Measurements from ENCODE around the gene MOGAT2. TPM values are rescaled to one million over a fixed set of nuclear protein-coding genes. Genes with fewer than 3 reads are reported as not detected.

The MOGAT2 gene
- total and polyA plus RNA-seq, 2 donors (not counting 1 experiment from before 2014, with no cell fraction given) = not detected

- TF ChIP-seq EZH2 (IDR thresholded peaks at IDR 0.05; ENCODE audit: low read length, missing control alignments) = no peak
- no peak for TF ChIP-seq CTCF (conservative IDR thresholded peaks at IDR 0.05 in 1 of 2, IDR thresholded peaks at IDR 0.05 in 1 of 2; ENCODE audit: low read depth in 1 of 2, low read length in 2 of 2)
- H3K9ac ChIP-seq (ENCODE audit: insufficient read depth, low read length) = no peak overlapping the region
- H3K27ac ChIP-seq (ENCODE audit: insufficient read depth, low read length) = no peak overlapping the region
- H3K4me3 ChIP-seq (replicated peaks in 1 of 4; ENCODE audit: control extremely low read depth in 1 of 4, insufficient read depth in 1 of 4, low read depth in 3 of 4, low read length in 4 of 4) = no peak overlapping the region
- H2AFZ ChIP-seq (ENCODE audit: low read length) = no peak overlapping the region
- H3K27me3 ChIP-seq (ENCODE audit: control insufficient read depth, insufficient read depth, low read length) = peaks cover 6% of the 10 kb centered on the region
- H3K9me3 ChIP-seq (ENCODE audit: control insufficient read depth, insufficient read depth, low read depth, low read length) = no peaks in the 10 kb centered on the region
- no peaks in the 10 kb centered on the region for H3K36me3 ChIP-seq (ENCODE audit: control insufficient read depth, insufficient read depth, low read length)
- H4K20me1 ChIP-seq (ENCODE audit: control insufficient read depth, extremely low read depth, insufficient read depth, low read length) = no peaks in the 10 kb centered on the region
- no peaks in the 10 kb centered on the region for H3K79me2 ChIP-seq (ENCODE audit: control insufficient read depth, insufficient read depth, low read length)
- H3K4me2 ChIP-seq (ENCODE audit: extremely low read depth, insufficient read depth, low read length) = no peak overlapping the region
- no peak for DNase-seq (ENCODE audit: low read depth in 2 of 2)
- no peaks in the 10 kb centered on the region for H3K4me1 ChIP-seq (ENCODE audit: control insufficient read depth, extremely low read depth, insufficient read depth, low read length)
Observed at GRCh38 chr11:75700940-75701339, 16.7 kb upstream of the MOGAT2 start.

GRCh38 chr11:75703695-75704237, 13.9 kb upstream of the MOGAT2 start:
- no peak overlapping the region for H2AFZ ChIP-seq (ENCODE audit: low read length)
- no peaks in the 10 kb centered on the region for H3K9me3 ChIP-seq (ENCODE audit: control insufficient read depth, insufficient read depth, low read depth, low read length)
- TF ChIP-seq EZH2 (IDR thresholded peaks at IDR 0.05; ENCODE audit: low read length, missing control alignments) = no peak
- no peak for TF ChIP-seq CTCF (conservative IDR thresholded peaks at IDR 0.05 in 1 of 2, IDR thresholded peaks at IDR 0.05 in 1 of 2; ENCODE audit: low read depth in 1 of 2, low read length in 2 of 2)
- H3K27me3 ChIP-seq (ENCODE audit: control insufficient read depth, insufficient read depth, low read length) = peaks cover 6% of the 10 kb centered on the region
- H3K9ac ChIP-seq (ENCODE audit: insufficient read depth, low read length) = no peak overlapping the region
- H3K4me3 ChIP-seq (replicated peaks in 1 of 4; ENCODE audit: control extremely low read depth in 1 of 4, insufficient read depth in 1 of 4, low read depth in 3 of 4, low read length in 4 of 4) = no peak overlapping the region
- H3K36me3 ChIP-seq (ENCODE audit: control insufficient read depth, insufficient read depth, low read length) = no peaks in the 10 kb centered on the region
- H4K20me1 ChIP-seq (ENCODE audit: control insufficient read depth, extremely low read depth, insufficient read depth, low read length) = no peaks in the 10 kb centered on the region
- H3K79me2 ChIP-seq (ENCODE audit: control insufficient read depth, insufficient read depth, low read length) = no peaks in the 10 kb centered on the region
- H3K4me1 ChIP-seq (ENCODE audit: control insufficient read depth, extremely low read depth, insufficient read depth, low read length) = no peaks in the 10 kb centered on the region
- no peak for DNase-seq (ENCODE audit: low read depth in 2 of 2)
- no peak overlapping the region for H3K4me2 ChIP-seq (ENCODE audit: extremely low read depth, insufficient read depth, low read length)
- no peak overlapping the region for H3K27ac ChIP-seq (ENCODE audit: insufficient read depth, low read length)

DNA sequence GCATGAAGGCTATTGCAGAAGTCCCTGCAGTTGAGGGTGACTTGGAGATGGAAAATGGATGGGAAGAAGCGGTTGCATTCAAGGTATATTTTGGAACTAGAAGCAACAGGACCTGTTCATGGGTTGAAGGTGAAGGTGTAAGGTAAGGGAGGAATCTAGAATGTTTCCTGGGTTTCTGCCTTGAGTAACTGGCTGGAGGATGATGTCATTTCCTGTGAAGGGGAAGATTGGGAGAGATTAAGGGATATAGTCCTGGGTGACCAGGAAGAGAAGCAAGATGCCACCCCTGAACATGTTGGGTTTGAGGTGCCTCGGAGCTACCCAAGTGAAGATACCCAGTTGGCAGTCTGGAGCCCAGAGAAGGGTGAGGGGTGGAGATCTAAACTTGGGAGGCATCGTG, 12.1 kb upstream of the MOGAT2 start:
- no peaks in the 10 kb centered on the region for H3K79me2 ChIP-seq (ENCODE audit: control insufficient read depth, insufficient read depth, low read length)
- TF ChIP-seq CTCF (conservative IDR thresholded peaks at IDR 0.05 in 1 of 2, IDR thresholded peaks at IDR 0.05 in 1 of 2; ENCODE audit: low read depth in 1 of 2, low read length in 2 of 2) = no peak
- TF ChIP-seq EZH2 (IDR thresholded peaks at IDR 0.05; ENCODE audit: low read length, missing control alignments) = no peak
- no peaks in the 10 kb centered on the region for H3K27me3 ChIP-seq (ENCODE audit: control insufficient read depth, insufficient read depth, low read length)
- no peak for DNase-seq (ENCODE audit: low read depth in 2 of 2)
- no peaks in the 10 kb centered on the region for H3K36me3 ChIP-seq (ENCODE audit: control insufficient read depth, insufficient read depth, low read length)
- no peak overlapping the region for H2AFZ ChIP-seq (ENCODE audit: low read length)
- no peak overlapping the region for H3K4me3 ChIP-seq (replicated peaks in 1 of 4; ENCODE audit: control extremely low read depth in 1 of 4, insufficient read depth in 1 of 4, low read depth in 3 of 4, low read length in 4 of 4)
- no peaks in the 10 kb centered on the region for H4K20me1 ChIP-seq (ENCODE audit: control insufficient read depth, extremely low read depth, insufficient read depth, low read length)
- no peak overlapping the region for H3K9ac ChIP-seq (ENCODE audit: insufficient read depth, low read length)
- no peaks in the 10 kb centered on the region for H3K4me1 ChIP-seq (ENCODE audit: control insufficient read depth, extremely low read depth, insufficient read depth, low read length)
- no peak overlapping the region for H3K4me2 ChIP-seq (ENCODE audit: extremely low read depth, insufficient read depth, low read length)
- no peaks in the 10 kb centered on the region for H3K9me3 ChIP-seq (ENCODE audit: control insufficient read depth, insufficient read depth, low read depth, low read length)
- no peak overlapping the region for H3K27ac ChIP-seq (ENCODE audit: insufficient read depth, low read length)

Data from fibroblast of lung (primary cell).